OCI-LY7 (cell line): Measurements from ENCODE around the gene ZNF638. TPM values are rescaled to one million over a fixed set of nuclear protein-coding genes. Genes with fewer than 3 reads are reported as not detected.

ENCODE experiments used
- BruUV-seq: library from RNA; stranded (reverse); fragments of 400-500 nt; replicated peaks from 2 replicates; lab custom pipeline; 2021; lab: Mats Ljungman, UMichigan
- CTCF ChIA-PET: fragments of 300-600 bp; sonication (Branson Sonifier 250); formaldehyde crosslinking; loops from one replicate; lab custom pipeline; 2022; ENCODE audit warnings: antibody characterized with exemption; ENCODE audit not compliant: unreplicated experiment; lab: Charles Lee
- POLR2A ChIA-PET: fragments of 300-600 bp; sonication (Branson Sonifier 250); formaldehyde crosslinking; loops from one replicate; lab custom pipeline; 2022; ENCODE audit warnings: antibody characterized with exemption; lab: Charles Lee
- DNase-seq: peaks from one replicate; pipeline ENCODE4 v3.0.0-alpha.2; 2015; ENCODE audit warnings: low spot score
- H2AFZ ChIP-seq: fragments of 200-600 bp; sonication (generic), shearing (Covaris generic); 2 replicates; pipeline ENCODE4 v1.6.1; 2014; ENCODE audit warnings: mild to moderate bottlenecking, antibody characterized with exemption, low read length, moderate library complexity
- H3K27ac ChIP-seq: fragments of 200-600 bp; sonication (generic); 2 replicates; pipeline ENCODE4 v1.5.1; 2014; ENCODE audit warnings: mixed run types, low read depth, mild to moderate bottlenecking, moderate library complexity, low read length, inconsistent platforms; ENCODE audit not compliant: poor library complexity, severe bottlenecking
- H3K36me3 ChIP-seq: fragments of 200-600 bp; sonication (generic); 2 replicates; pipeline ENCODE4 v1.6.1; 2014; ENCODE audit warnings: mild to moderate bottlenecking, antibody characterized with exemption, low read length, moderate library complexity, mixed read lengths; ENCODE audit not compliant: insufficient read depth
- H3K4me1 ChIP-seq: fragments of 200-600 bp; sonication (generic); 2 replicates; pipeline ENCODE4 v1.5.1; 2014; ENCODE audit warnings: mild to moderate bottlenecking, low read length; ENCODE audit not compliant: insufficient read depth, poor library complexity, severe bottlenecking
- H3K4me2 ChIP-seq: fragments of 200-600 bp; sonication (generic); 2 replicates; pipeline ENCODE4 v1.6.1; 2014; ENCODE audit warnings: mild to moderate bottlenecking, low read length
- H3K4me3 ChIP-seq: fragments of 200-600 bp; sonication (generic); 2 replicates; pipeline ENCODE4 v1.5.1; 2014; ENCODE audit warnings: mild to moderate bottlenecking, low read depth, low read length; ENCODE audit not compliant: poor library complexity, severe bottlenecking
- H3K79me2 ChIP-seq: fragments of 200-600 bp; sonication (generic); 2 replicates; pipeline ENCODE4 v1.6.1; 2016; ENCODE audit warnings: low read depth, mild to moderate bottlenecking, low read length, moderate library complexity, mixed read lengths; ENCODE audit not compliant: insufficient read depth
- H3K9me2 ChIP-seq: fragments of 200-600 bp; sonication (generic); 2 replicates; pipeline ENCODE4 v1.6.1; 2016; ENCODE audit warnings: mild to moderate bottlenecking, low read length, mixed read lengths; ENCODE audit not compliant: insufficient read depth
- H3K9me3 ChIP-seq: fragments of 200-600 bp; sonication (generic); 2 replicates; pipeline ENCODE4 v1.6.1; 2014; ENCODE audit warnings: mild to moderate bottlenecking, mixed run types, low read length, mixed read lengths
- H4K20me1 ChIP-seq: fragments of 200-600 bp; sonication (generic); 2 replicates; pipeline ENCODE4 v1.6.1; 2014; ENCODE audit warnings: mild to moderate bottlenecking, antibody characterized with exemption, low read length, moderate library complexity, mixed read lengths; ENCODE audit not compliant: insufficient read depth
- EZH2phosphoT487 ChIP-seq: fragments of 200-600 bp; sonication (generic); IDR thresholded peaks from 2 replicates; pipeline ENCODE4 v1.6.1; 2018; ENCODE audit warnings: low read depth, borderline replicate concordance, mild to moderate bottlenecking, mixed run types, antibody characterized with exemption, low read length, moderate library complexity, mixed read lengths
- intact Hi-C: fragments of 100-400 bp; cut with micrococcal nuclease; formaldehyde crosslinking; loops from one replicate; pipeline ENCODE4 v1.10.0; 2022; ENCODE audit not compliant: unreplicated experiment
- total RNA-seq, 2 experiments: library from RNA; depleted of rRNA in 1 of 2; stranded (reverse); fragments of >200 nt in 1 of 2; shearing (Covaris generic) in 1 of 2; gene quantifications; 2 replicates each; pipeline ENCODE4 v1.2.3, GENCODE V29; 2014 to 2022
- TF ChIP-seq, protein P1 (sequence below): fragments of 200-600 bp; sonication (generic); conservative IDR thresholded peaks from 2 replicates; pipeline ENCODE4 v1.5.1; 2014; ENCODE audit warnings: mild to moderate bottlenecking, antibody characterized with exemption, low read length, moderate library complexity, mixed read lengths

Gene ZNF638
- total RNA-seq, 2 experiments from 2014 or later, result 114 to 138 TPM

DNA sequence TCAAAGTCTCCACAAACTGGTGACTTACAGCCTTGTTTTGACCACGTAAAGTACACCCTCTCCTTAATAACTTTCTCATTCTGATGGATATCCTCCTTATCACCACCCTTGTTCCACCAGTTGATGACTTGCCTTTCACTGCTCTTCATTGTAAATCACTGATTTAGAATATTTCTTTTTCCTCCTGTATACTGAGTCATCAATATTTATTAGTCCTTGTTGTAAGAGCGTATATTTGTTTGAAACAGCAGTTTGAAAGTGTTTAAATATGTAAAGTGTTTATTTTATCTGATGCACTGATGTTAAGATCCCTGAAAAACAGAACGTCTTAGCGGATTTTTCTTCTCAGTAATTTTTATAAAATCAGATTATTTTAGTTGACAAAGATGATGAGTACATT lies 87.6 kb downstream of the ZNF638 start:
- Histone ChIP-seq H3K4me3 (no peak overlapping the region), H3K79me2 (no peaks in the 10 kb centered on the region), H3K27ac (no peak overlapping the region), H3K36me3 (peaks cover 52% of the 10 kb centered on the region), H3K4me1 (no peaks in the 10 kb centered on the region), H3K9me2 (no peaks in the 10 kb centered on the region), H3K9me3 (no peaks in the 10 kb centered on the region), H2AFZ (no peak overlapping the region), H4K20me1 (no peaks in the 10 kb centered on the region), H3K4me2 (no peak overlapping the region)
- intact Hi-C loops, result no loop called here
- ChIA-PET POLR2A (interaction anchor here (0.7 to 1.5 kb wide), 3 partner anchors 32 to 39 kb away, joined by 3 to 11 read pairs (median 3); no protein-coding TSS in a partner anchor), CTCF (no interaction called here)
- BruUV-seq, result no TSS peak
- TF ChIP-seq, protein P1, sequence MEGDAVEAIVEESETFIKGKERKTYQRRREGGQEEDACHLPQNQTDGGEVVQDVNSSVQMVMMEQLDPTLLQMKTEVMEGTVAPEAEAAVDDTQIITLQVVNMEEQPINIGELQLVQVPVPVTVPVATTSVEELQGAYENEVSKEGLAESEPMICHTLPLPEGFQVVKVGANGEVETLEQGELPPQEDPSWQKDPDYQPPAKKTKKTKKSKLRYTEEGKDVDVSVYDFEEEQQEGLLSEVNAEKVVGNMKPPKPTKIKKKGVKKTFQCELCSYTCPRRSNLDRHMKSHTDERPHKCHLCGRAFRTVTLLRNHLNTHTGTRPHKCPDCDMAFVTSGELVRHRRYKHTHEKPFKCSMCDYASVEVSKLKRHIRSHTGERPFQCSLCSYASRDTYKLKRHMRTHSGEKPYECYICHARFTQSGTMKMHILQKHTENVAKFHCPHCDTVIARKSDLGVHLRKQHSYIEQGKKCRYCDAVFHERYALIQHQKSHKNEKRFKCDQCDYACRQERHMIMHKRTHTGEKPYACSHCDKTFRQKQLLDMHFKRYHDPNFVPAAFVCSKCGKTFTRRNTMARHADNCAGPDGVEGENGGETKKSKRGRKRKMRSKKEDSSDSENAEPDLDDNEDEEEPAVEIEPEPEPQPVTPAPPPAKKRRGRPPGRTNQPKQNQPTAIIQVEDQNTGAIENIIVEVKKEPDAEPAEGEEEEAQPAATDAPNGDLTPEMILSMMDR, result no peak
- no peak for TF ChIP-seq EZH2phosphoT487
- DNase-seq, result no peak

DNA sequence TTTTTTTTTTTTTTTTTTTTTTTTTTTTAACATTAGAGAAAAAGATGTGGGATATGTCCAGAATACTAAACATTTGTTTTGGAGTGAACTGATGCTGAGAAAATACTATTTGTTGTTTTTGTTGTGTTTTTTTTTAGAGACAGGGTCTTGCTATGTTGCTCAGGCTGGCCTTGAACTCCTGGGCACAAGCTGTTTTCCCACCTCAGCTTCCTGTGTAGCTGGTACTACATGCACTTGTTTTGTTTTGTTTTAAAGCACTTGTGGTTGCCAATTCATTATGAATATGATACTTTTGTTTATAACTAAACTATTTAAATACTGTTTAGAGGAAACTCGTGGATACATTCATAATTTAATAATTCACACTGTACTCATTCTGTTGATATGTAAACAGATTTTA lies 88.4 kb downstream of the ZNF638 start:
- ChIA-PET POLR2A (interaction anchor here (0.7 to 1.5 kb wide), 2 partner anchors 33 to 38 kb away, joined by 3 to 11 read pairs; no protein-coding TSS in a partner anchor), CTCF (no interaction called here)
- TF ChIP-seq, protein P1, result no peak
- TF ChIP-seq EZH2phosphoT487, result no peak
- Histone ChIP-seq H3K4me3 (no peak overlapping the region), H3K9me2 (no peaks in the 10 kb centered on the region), H3K79me2 (no peaks in the 10 kb centered on the region), H4K20me1 (no peaks in the 10 kb centered on the region), H3K27ac (no peak overlapping the region), H3K4me2 (no peak overlapping the region), H3K9me3 (no peaks in the 10 kb centered on the region), H3K4me1 (no peaks in the 10 kb centered on the region), H2AFZ (no peak overlapping the region), H3K36me3 (peaks cover 60% of the 10 kb centered on the region)
- BruUV-seq, result no TSS peak
- no peak for DNase-seq
- intact Hi-C loops, result no loop called here

DNA sequence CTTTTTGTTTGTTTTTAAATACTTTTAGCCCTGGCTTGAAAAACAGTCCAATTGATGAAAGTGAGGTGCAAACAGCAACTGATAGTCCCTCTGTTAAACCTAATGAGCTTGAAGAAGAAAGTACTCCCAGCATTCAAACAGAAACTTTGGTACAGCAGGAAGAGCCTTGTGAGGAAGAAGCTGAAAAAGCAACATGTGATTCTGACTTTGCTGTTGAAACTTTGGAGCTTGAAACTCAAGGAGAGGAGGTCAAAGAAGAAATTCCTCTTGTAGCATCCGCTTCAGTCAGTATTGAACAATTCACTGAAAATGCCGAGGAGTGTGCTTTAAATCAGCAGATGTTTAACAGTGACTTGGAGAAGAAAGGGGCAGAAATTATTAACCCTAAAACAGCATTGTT lies 91.2 kb downstream of the ZNF638 start:
- intact Hi-C loops, result no loop called here
- H3K79me2 ChIP-seq, result no peaks in the 10 kb centered on the region
- H3K36me3 ChIP-seq, result peaks cover 79% of the 10 kb centered on the region
- DNase-seq, result no peak
- H2AFZ ChIP-seq, result no peak overlapping the region
- H3K4me1 ChIP-seq, result no peaks in the 10 kb centered on the region
- TF ChIP-seq, protein P1, result no peak
- no peak for TF ChIP-seq EZH2phosphoT487
- no peak overlapping the region for H3K4me2 ChIP-seq
- ChIA-PET CTCF (no interaction called here), POLR2A (no interaction called here)
- H3K4me3 ChIP-seq, result no peak overlapping the region
- H3K27ac ChIP-seq, result no peak overlapping the region
- no TSS peak for BruUV-seq
- H4K20me1 ChIP-seq, result no peaks in the 10 kb centered on the region
- H3K9me2 ChIP-seq, result no peaks in the 10 kb centered on the region
- H3K9me3 ChIP-seq, result no peaks in the 10 kb centered on the region
